H9 (cell line): ENCODE measurements around the gene FFAR1. TPM values are rescaled to one million over a fixed set of nuclear protein-coding genes. Genes with fewer than 3 reads are reported as not detected.
A peak's percentile ranks its signal among the peaks of the same experiment; 100 is the strongest.

Source experiments
- DNase-seq: peaks from one replicate; pipeline ENCODE4 v3.0.0-alpha.2; 2017
- H2AFZ ChIP-seq: one replicate; pipeline ENCODE4 v1.6.1; 2013; ENCODE audit warnings: mild to moderate bottlenecking, low read length, control low read depth, moderate library complexity
- H2AK5ac ChIP-seq: 2 replicates; pipeline ENCODE4 v1.6.1; 2013; ENCODE audit warnings: low read length, control low read depth, mixed read lengths; ENCODE audit not compliant: insufficient read length
- H2BK120ac ChIP-seq: one replicate; pipeline ENCODE4 v1.6.1; 2013; ENCODE audit warnings: low read depth, mild to moderate bottlenecking, low read length, control low read depth, inconsistent platforms; ENCODE audit not compliant: poor library complexity, severe bottlenecking
- H2BK12ac ChIP-seq: 2 replicates; pipeline ENCODE4 v1.6.1; 2013; ENCODE audit warnings: low read length, control low read depth, mixed read lengths, low read depth; ENCODE audit not compliant: insufficient read length
- H2BK15ac ChIP-seq: 2 replicates; pipeline ENCODE4 v1.6.1; 2013; ENCODE audit warnings: low read depth, low read length, control low read depth
- H2BK20ac ChIP-seq: one replicate; pipeline ENCODE4 v1.6.1; 2013; ENCODE audit warnings: low read depth, mild to moderate bottlenecking, low read length, control low read depth, inconsistent platforms; ENCODE audit not compliant: poor library complexity, severe bottlenecking
- H2BK5ac ChIP-seq: 2 replicates; pipeline ENCODE4 v1.6.1; 2013; ENCODE audit warnings: low read length, control low read depth, mixed read lengths; ENCODE audit not compliant: insufficient read length
- H3K14ac ChIP-seq: 2 replicates; pipeline ENCODE4 v1.6.1; 2013; ENCODE audit warnings: low read length, control low read depth; ENCODE audit not compliant: insufficient read depth
- H3K18ac ChIP-seq: 2 replicates; pipeline ENCODE4 v1.6.1; 2013; ENCODE audit warnings: low read depth, mild to moderate bottlenecking, mixed read lengths, low read length, control low read depth; ENCODE audit not compliant: insufficient read length
- H3K23ac ChIP-seq: 2 replicates; pipeline ENCODE4 v1.6.1; 2013; ENCODE audit warnings: low read length, control low read depth, mixed read lengths, low read depth; ENCODE audit not compliant: insufficient read length
- H3K23me2 ChIP-seq: 2 replicates; pipeline ENCODE4 v1.6.1; 2013; ENCODE audit warnings: low read depth, mild to moderate bottlenecking, mixed read lengths, low read length, control low read depth; ENCODE audit not compliant: insufficient read length, poor library complexity, severe bottlenecking
- H3K27ac ChIP-seq: 2 replicates; pipeline ENCODE4 v1.5.1; 2013; ENCODE audit warnings: low read length, control low read depth, mixed read lengths, low read depth; ENCODE audit not compliant: insufficient read length
- H3K27me3 ChIP-seq: 2 replicates; pipeline ENCODE4 v1.6.1; 2013; ENCODE audit warnings: low read length, control low read depth, inconsistent platforms; ENCODE audit not compliant: insufficient read depth
- H3K4ac ChIP-seq: 2 replicates; pipeline ENCODE4 v1.6.1; 2013; ENCODE audit warnings: low read depth, mild to moderate bottlenecking, control low read depth, inconsistent platforms, low read length, moderate library complexity
- H3K4me1 ChIP-seq: 2 replicates; pipeline ENCODE4 v1.6.1; 2013; ENCODE audit warnings: low read length, control low read depth, inconsistent platforms; ENCODE audit not compliant: insufficient read depth
- H3K4me2 ChIP-seq: 2 replicates; pipeline ENCODE4 v1.6.1; 2013; ENCODE audit warnings: low read length, control low read depth, mixed read lengths; ENCODE audit not compliant: insufficient read length, insufficient read depth
- H3K56ac ChIP-seq: 2 replicates; pipeline ENCODE4 v1.6.1; 2013; ENCODE audit warnings: low read depth, mild to moderate bottlenecking, mixed read lengths, low read length, control low read depth; ENCODE audit not compliant: insufficient read length
- H3K79me1 ChIP-seq: 2 replicates; pipeline ENCODE4 v1.6.1; 2013; ENCODE audit warnings: low read depth, mild to moderate bottlenecking, moderate library complexity, low read length, control low read depth, inconsistent platforms; ENCODE audit not compliant: insufficient read depth, poor library complexity, severe bottlenecking
- H3K79me2 ChIP-seq: 2 replicates; pipeline ENCODE4 v1.6.1; 2013; ENCODE audit warnings: low read length, control low read depth, inconsistent platforms; ENCODE audit not compliant: insufficient read depth
- H3K9ac ChIP-seq: 2 replicates; pipeline ENCODE4 v1.6.1; 2013; ENCODE audit warnings: low read length, control low read depth, mixed read lengths; ENCODE audit not compliant: insufficient read length; ENCODE audit errors: extremely low read depth
- H3K9me3 ChIP-seq: one replicate; pipeline ENCODE4 v1.6.1; 2013; ENCODE audit warnings: low read depth, low read length, inconsistent platforms; ENCODE audit not compliant: control insufficient read depth
- H3T11ph ChIP-seq: one replicate; pipeline ENCODE4 v1.6.1; 2013; ENCODE audit warnings: mild to moderate bottlenecking, low read length, control low read depth, inconsistent platforms
- H4K20me1 ChIP-seq: one replicate; pipeline ENCODE4 v1.6.1; 2013; ENCODE audit not compliant: control insufficient read depth, insufficient read length, insufficient read depth
- H4K5ac ChIP-seq: 2 replicates; pipeline ENCODE4 v1.6.1; 2013; ENCODE audit warnings: low read depth, mild to moderate bottlenecking, mixed read lengths, low read length, control low read depth; ENCODE audit not compliant: insufficient read length
- H4K8ac ChIP-seq: replicated peaks from 2 replicates; pipeline ENCODE4 v1.6.1; 2013; ENCODE audit warnings: low read length, control low read depth, mixed read lengths, low read depth; ENCODE audit not compliant: insufficient read length
- H4K91ac ChIP-seq: 2 replicates; pipeline ENCODE4 v1.6.1; 2013; ENCODE audit warnings: low read depth, mild to moderate bottlenecking, moderate library complexity, mixed read lengths, low read length, control low read depth; ENCODE audit not compliant: insufficient read length
- H3K27ac Mint-ChIP-seq, 3 experiments: 2 replicates in 2 of 3; 3 replicates in 1 of 3; pipeline ENCODE4 v1.8.0; 2020 to 2021; ENCODE audit warnings: mixed read lengths in 3 of 3, mild to moderate bottlenecking in 1 of 3, moderate library complexity in 1 of 3
- H3K27me3 Mint-ChIP-seq: 2 replicates; pipeline ENCODE4 v1.8.0; 2021; ENCODE audit warnings: low read depth, mild to moderate bottlenecking, moderate library complexity, mixed read lengths
- H3K36me3 Mint-ChIP-seq, 3 experiments: 2 replicates in 2 of 3; 3 replicates in 1 of 3; pipeline ENCODE4 v1.8.0; 2020 to 2021; ENCODE audit warnings: low read depth in 3 of 3, mixed read lengths in 3 of 3; ENCODE audit not compliant: insufficient read depth in 1 of 3
- H3K4me1 Mint-ChIP-seq, 2 experiments: 2 replicates each; pipeline ENCODE4 v1.8.0; 2020; ENCODE audit warnings: mixed read lengths in 2 of 2
- H3K4me3 Mint-ChIP-seq, 2 experiments: 2 replicates in 1 of 2; 3 replicates in 1 of 2; pipeline ENCODE4 v1.8.0; 2020 to 2021; ENCODE audit warnings: mild to moderate bottlenecking in 2 of 2, mixed read lengths in 2 of 2, moderate library complexity in 1 of 2
- H3K9me3 Mint-ChIP-seq, 2 experiments: 2 replicates in 1 of 2; 3 replicates in 1 of 2; pipeline ENCODE4 v1.8.0; 2020; ENCODE audit warnings: mild to moderate bottlenecking in 2 of 2, mixed read lengths in 2 of 2, moderate library complexity in 1 of 2
- WGBS: extraction: QIAGEN DNeasy Blood & Tissue Kit; methylation state at CpG from one replicate; pipeline ENCODE4 v1.1.7; 2013; ENCODE audit warnings: missing lambda C conversion rate, low lambda C conversion rate, mixed read lengths; ENCODE audit not compliant: insufficient read length; ENCODE audit errors: extremely low coverage; 5-methylcytosine and 5-hydroxymethylcytosine counted together
- total RNA-seq: library from RNA; stranded (reverse); gene quantifications from 2 replicates; pipeline ENCODE4 v1.2.1, GENCODE V29; 2021
- TF ChIP-seq, protein P1 (sequence below): fragments of 200-600 bp; sonication (generic); conservative IDR thresholded peaks from 3 replicates; pipeline ENCODE4 v1.8.0; 2021; ENCODE audit warnings: antibody characterized with exemption, mild to moderate bottlenecking

The FFAR1 gene
- total RNA-seq, 1 experiment from 2014 or later, result not detected

DNA sequence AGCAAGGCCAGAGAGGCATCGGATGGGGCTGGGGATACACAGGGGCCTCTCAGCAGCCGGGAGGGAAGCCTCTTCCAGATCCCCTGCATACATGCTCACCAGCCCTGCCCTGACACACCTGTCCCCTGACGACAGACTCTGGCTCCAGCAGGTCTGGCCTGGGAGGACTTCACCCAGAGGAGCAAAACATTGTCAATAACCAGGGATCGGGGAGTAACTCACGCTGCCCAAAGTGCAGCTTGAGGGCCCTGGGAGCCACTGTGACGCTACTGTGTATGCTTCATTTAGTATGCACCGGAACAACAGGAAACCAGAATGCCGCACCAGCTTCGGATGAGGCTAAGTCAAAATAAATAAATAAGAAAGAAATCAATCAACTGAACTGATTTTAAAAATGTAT is 31.1 kb upstream of the FFAR1 start:
- no peak overlapping the region for H3K14ac ChIP-seq
- H3K4me2 ChIP-seq, result no peak overlapping the region
- H3K18ac ChIP-seq, result no peak overlapping the region
- no peak overlapping the region for H3K4ac ChIP-seq
- no peak overlapping the region for H2BK15ac ChIP-seq
- no peak overlapping the region for H3K9ac ChIP-seq
- H4K20me1 ChIP-seq, result no peaks in the 10 kb centered on the region
- H3K79me1 ChIP-seq, result no peaks in the 10 kb centered on the region
- Mint-ChIP-seq H3K36me3 (no peaks in the 10 kb centered on the region), H3K9me3 (peaks cover 0 to 2% of the 10 kb centered on the region in 2 experiments; a peak in 2 of 5 replicates), H3K27me3 (peaks cover 1% of the 10 kb centered on the region), H3K27ac (peak overlapping the region in 1 of 3 experiments; percentile 76; a peak in 1 of 7 replicates), H3K4me3 (no peak overlapping the region), H3K4me1 (no peaks in the 10 kb centered on the region)
- no peaks in the 10 kb centered on the region for H3K4me1 ChIP-seq
- no peak overlapping the region for H2AK5ac ChIP-seq
- no peak overlapping the region for H3T11ph ChIP-seq
- H3K27me3 ChIP-seq, result no peaks in the 10 kb centered on the region
- no peak overlapping the region for H2BK12ac ChIP-seq
- no peak overlapping the region for H2BK120ac ChIP-seq
- WGBS, result no CpG with 5 or more reads among the region's 9 CpGs
- no peaks in the 10 kb centered on the region for H3K9me3 ChIP-seq
- no peak overlapping the region for H2AFZ ChIP-seq
- no peaks in the 10 kb centered on the region for H3K79me2 ChIP-seq
- H3K23me2 ChIP-seq, result no peaks in the 10 kb centered on the region
- no peak overlapping the region for H3K56ac ChIP-seq
- TF ChIP-seq, protein P1, sequence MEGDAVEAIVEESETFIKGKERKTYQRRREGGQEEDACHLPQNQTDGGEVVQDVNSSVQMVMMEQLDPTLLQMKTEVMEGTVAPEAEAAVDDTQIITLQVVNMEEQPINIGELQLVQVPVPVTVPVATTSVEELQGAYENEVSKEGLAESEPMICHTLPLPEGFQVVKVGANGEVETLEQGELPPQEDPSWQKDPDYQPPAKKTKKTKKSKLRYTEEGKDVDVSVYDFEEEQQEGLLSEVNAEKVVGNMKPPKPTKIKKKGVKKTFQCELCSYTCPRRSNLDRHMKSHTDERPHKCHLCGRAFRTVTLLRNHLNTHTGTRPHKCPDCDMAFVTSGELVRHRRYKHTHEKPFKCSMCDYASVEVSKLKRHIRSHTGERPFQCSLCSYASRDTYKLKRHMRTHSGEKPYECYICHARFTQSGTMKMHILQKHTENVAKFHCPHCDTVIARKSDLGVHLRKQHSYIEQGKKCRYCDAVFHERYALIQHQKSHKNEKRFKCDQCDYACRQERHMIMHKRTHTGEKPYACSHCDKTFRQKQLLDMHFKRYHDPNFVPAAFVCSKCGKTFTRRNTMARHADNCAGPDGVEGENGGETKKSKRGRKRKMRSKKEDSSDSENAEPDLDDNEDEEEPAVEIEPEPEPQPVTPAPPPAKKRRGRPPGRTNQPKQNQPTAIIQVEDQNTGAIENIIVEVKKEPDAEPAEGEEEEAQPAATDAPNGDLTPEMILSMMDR, result no peak
- no peak for DNase-seq
- no peak overlapping the region for H3K23ac ChIP-seq
- no peak overlapping the region for H4K91ac ChIP-seq
- H3K27ac ChIP-seq, result no peak overlapping the region
- no peak overlapping the region for H2BK5ac ChIP-seq
- H4K5ac ChIP-seq, result no peak overlapping the region
- H2BK20ac ChIP-seq, result no peak overlapping the region
- no peak overlapping the region for H4K8ac ChIP-seq
